Stimulated activated CD8-positive, alpha-beta memory T cell treated with anti-CD3 and anti-CD28 coated beads, Interleukin-4, amount 100 ng/mL, for 4 hours (primary cell): ENCODE measurements around the gene LMAN1.

Experiments
- DNase-seq, 2 donors: peaks; one replicate each; pipeline ENCODE4 v3.0.0-alpha.2; 2020; ENCODE audit warnings: low read depth in 2 of 2, low spot score in 1 of 2

Gene LMAN1, protein sequence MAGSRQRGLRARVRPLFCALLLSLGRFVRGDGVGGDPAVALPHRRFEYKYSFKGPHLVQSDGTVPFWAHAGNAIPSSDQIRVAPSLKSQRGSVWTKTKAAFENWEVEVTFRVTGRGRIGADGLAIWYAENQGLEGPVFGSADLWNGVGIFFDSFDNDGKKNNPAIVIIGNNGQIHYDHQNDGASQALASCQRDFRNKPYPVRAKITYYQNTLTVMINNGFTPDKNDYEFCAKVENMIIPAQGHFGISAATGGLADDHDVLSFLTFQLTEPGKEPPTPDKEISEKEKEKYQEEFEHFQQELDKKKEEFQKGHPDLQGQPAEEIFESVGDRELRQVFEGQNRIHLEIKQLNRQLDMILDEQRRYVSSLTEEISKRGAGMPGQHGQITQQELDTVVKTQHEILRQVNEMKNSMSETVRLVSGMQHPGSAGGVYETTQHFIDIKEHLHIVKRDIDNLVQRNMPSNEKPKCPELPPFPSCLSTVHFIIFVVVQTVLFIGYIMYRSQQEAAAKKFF

DNA sequence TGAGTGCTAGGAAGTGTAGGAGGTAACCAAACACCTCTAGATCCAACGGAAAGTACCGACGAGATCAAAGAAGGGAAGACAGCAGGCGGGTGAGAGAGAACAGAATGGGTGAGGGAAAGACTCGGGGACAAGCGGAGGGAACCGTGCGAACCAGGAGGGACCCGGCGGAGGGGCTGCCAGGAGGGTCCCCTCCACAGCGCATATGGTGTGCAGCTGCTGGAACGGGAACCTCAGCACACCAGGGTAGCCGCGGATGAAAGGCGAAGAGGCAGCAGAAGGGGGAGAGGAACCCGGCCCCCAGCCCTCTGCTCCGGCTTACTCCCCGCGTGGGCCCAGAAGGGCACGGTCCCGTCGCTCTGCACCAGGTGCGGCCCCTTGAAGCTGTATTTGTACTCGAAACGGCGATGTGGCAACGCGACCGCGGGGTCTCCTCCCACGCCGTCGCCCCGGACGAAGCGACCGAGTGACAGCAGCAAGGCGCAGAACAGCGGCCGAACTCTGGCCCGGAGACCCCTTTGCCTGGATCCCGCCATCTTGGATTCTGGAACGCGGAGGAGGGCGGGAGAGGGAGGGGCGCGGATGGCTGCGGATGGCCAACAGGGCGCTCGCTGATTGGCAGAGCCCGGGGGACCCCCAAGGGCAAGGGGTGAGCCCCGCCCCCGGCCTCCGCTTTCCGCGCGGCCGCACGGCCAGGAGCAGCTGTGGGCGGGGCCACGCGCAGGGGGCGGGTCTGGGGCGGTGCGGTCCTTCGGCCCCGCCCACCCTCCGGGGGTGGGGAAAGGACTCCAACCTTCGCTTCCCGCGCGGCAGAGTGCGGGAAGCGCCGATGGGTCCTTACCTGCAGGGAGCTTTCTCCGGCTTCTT lies at the start of gene LMAN1:
TSS of gene LMAN1 (minus strand) at position 554 of the 864 bp plus-strand sequence. CDS start at position 533, 21 bp downstream.
- peak; percentile 79 to 85 for DNase-seq

DNA sequence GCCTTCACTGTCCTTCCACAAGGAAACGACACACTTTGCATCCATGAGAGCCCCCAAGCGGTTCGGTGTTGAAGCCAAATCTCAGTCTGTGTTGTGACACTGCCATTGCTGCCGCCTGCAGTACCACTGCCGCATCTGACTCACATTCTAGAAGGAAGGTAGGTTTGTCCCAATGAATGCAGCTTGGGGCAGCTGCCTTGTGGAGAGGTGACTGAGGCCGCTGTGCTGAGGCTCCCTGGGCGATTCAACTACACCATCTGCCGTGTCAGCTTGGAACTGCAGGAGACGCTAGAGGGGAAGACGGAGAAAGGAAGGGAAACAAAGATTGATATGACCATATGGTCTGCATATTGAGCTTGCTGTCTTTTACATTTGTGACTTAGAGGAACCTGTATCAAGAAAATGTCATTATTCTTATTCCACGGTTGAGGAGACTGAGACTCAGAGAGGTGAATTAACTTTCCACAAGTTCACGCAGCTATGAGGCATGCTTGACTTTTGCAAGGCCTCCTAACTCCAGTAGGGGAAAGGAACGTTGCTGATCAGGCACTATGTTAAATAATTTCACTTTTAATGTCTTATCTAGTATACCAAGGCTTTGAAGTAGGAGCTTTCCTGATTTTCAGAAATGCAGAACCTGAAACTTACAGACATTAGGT lies 43.5 kb upstream of the LMAN1 start:
- DNase-seq: peak; percentile 18 to 44

DNA sequence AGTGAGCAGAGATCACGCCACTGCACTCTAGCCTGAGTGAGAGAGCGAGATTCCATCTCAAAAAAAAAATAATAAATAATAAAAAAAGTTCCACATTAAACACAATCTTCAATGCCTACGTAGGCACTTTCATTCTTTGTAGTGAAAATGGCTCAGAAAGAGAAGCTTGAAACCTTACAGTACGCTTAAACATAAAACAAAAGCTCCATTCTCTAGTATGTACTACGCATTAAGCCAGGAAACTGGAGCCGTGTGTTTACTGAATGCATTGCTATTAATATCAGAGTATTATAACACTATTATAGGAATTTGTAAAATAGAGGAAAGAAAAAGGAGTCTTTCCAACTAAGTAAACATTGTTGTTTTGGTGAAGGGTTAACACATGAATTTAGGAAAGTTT lies 41.3 kb upstream of the LMAN1 start:
- DNase-seq: no peak

DNA sequence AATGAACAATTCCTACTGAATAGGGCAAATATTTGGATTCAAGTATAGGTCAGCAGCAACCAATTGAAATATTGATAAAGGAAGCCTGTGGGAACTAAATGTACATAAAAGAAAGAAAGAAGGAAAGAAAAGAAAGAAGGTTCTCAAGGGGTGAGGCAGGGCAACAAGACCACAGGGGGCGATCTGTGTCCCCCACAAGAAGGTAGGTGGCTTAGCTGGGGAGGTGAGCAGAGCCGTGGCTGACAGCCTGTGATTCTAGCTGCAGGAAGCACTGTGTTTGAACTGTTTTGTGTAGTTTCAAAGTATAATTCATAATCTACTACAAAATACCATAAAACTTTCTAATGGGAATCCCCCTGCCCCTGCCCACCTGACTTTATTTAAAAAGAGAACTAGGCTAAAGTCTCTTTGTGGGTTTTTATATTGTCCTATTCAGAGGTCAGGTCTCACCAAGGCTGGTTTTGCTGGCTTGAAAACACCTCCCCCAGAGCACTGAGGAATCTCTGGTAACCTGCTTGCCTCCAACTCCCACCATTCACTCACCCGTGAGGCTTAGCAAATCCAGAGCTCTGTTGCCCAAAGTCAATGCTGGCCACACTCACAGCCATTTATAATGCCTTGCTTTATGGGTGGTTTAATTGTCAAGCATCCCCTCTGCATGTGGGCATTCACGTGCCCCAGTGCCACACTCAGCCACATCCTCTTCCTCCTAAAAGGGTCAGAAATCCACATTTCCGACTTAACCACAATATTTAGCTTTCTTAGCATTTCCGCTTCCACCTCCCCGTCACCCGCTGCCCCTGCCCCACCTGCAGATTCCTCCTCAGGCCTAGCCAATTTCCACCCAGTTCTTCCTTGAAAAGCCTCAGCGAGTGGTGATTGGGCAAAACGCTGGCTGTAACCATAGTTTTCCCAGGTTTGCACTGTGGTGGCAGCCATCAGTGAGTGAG lies 36.4 kb upstream of the LMAN1 start:
- DNase-seq: no peak

DNA sequence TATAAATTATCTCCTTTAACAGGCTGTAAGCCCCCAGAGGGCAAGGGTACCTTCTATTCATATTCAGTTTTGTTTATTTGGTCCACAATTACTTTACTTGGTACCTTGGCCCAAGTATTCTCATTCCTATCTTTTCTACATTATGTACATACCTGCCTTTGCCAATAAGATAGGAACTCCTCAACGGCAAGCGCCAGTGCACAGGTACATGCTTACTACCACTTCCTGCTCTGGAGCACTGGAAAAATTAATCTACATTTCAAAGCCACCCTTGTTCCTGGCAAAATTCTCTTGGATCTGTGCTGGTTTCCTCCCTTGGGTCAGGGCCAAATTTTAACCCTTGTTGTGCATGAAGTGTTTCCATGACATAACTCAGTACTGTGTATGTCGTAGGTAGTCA lies 34.3 kb upstream of the LMAN1 start:
- DNase-seq: no peak

DNA sequence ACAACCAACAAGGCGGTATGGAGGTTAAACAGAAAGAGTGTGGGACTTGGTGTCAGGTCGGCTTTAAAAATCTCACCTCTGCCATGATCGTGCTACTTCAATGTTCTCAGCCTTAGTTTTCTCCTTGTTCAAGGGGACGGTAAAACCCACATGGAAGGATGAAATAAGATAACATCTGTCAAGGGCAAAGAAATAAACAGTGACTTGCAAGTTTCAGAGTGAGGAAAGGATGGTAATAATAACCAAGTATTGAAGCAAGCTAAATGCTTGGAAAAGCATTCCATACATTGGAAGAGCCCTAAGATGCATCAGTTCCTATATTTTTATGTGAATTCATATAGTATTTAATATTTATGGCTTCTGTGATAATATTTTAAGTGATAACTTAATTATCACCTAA lies 29.8 kb upstream of the LMAN1 start:
- no peak for DNase-seq

DNA sequence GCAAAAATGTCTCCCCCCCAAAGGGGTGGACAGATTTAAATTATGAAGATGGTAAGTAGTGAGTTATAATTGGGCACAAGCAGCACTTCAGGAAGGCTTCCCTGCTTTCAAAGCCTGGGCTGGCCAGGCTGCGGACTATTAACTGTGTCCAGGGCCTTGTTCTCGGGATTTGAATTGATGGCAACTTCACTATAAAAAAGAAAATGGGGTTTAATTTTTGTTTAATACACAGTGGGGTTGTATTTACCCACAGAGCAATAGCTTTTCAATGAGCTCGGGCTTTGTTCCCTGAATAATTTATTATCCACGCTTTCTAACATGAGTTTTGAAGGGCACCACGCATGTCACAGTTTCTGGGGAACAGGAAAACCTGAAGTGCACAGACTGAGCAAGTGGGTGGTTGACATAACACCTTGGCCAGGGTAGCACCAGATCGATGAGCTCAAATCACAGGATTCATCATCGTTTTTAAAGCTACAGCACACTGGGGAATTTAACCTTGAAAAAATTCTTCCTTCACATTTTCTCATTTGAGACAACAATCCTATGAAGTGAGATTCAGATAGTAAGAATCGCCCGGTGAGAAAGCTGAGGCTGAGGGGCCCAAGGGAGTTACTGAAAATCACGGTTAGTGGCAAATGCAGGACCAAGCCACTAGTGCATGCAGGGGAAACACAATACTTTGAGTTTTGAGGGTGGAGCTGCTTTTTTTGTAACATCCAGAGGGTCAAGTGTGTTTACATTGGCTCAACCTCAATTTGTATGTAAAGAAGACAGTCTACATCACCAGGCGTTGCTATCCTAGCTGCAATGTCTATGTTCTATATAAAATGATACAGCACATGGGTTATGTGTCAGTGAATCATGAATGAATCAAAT lies 28.9 kb upstream of the LMAN1 start:
- DNase-seq: no peak

DNA sequence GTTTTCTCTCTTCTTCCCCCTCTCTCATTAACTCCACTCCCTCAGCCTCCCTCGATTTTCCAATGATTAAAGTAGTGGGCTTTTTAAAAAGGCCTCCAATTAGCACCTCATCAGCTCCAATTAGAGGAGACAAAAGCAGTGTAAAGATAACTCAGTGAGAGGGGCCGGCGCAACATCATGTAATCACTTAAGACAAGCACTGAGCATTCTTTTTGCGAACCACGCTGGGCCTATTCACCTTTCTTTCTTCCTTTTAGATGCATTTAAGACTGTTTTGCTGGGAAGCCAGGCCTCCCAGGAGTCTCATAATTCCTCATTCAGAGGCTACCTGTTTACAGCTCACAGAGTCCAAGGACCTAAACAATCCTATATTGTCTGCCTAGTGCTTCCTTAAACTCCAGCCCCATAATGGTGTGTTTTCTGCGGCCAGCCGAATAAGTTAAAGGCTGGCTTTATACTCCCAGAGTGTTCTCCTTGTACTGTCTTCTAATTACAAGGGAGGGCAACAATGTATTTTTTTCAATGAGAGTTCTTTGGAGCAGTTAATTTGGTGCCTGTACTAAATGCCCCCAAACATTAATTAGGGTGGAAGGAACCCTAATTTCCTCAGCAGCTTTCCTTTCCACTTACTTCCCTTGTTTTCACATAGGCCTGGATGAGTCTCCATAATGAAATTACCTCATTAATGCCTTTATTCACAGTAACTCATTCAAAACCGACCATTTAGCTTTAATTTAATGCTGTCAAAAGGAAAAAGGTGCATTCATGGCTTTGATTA lies 28.0 kb upstream of the LMAN1 start:
- no peak for DNase-seq

DNA sequence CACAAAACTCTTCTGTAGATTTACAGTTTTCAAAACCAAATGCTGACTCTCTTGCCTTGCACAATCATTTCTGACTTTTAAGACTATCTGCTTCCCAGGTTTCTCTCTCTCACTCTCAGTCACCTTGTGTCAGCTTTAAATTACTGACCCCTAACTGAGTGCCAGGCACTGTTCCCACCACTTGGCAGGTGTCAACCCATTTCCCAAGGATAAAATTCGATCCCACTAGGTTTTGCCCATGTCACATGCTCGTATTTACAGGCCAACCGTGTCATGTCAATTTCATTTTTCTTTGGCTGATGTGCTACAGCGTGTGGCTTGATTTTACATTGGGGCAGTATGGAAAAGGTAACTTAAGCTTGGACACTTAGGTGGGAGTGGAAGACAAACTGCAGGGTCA lies 26.1 kb upstream of the LMAN1 start:
- DNase-seq: no peak

DNA sequence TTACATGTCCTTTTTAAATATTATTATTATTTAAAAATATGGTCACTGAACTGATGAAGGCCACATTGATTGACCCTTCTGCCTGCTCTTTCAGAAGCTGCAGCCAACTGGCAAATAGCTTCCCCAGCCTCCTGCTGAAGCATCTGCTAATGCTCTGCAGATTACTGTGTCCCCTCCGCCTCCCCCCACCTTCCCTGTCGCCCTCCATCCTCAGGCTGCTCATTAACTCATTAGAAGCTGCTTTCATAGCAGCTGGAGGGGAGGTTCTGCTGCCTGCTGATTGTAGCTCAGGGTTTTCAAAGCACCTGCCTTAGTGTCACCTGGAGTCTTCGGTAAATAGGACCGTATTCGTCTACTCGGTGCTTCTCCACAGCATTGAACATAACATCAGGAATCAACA lies 24.8 kb upstream of the LMAN1 start:
- DNase-seq: no peak

DNA sequence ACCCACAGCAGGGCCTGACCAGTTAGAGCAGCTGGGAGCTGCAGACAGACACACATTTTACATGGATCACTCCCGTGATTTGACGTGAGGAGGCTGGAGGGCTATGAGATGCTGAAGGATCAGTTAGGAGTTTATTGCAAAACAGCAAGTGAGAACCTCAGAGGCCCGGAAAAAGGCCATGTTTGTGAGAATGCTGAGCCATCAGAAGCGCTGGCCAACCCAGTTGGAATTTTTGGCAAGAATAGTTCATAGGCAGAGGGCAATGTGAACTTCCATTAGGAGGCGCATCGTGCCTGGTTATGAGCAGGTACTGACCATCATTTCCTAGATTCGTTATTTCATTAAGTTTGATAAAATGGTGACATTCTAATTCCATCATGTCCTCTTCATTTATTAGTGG lies 23.3 kb upstream of the LMAN1 start:
- no peak for DNase-seq

DNA sequence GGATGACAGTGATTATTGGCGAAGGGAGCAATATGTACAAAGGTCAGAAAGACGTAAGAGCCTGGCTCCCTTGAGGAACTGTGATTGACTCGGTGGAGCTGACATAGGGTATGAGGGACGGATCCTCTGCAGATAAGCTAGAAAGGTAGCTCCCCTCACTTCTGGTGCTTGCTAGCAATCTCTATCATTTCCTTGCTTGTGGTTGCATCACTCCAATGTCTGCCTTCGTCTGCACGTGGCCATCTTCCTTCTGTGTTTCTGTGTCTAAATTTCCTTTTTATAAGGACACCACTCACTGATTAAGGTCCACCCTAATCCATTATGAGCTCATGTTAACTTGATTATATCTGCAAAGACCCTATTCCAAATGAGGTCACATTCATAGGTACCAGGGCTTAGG lies 22.9 kb upstream of the LMAN1 start:
- no peak for DNase-seq

DNA sequence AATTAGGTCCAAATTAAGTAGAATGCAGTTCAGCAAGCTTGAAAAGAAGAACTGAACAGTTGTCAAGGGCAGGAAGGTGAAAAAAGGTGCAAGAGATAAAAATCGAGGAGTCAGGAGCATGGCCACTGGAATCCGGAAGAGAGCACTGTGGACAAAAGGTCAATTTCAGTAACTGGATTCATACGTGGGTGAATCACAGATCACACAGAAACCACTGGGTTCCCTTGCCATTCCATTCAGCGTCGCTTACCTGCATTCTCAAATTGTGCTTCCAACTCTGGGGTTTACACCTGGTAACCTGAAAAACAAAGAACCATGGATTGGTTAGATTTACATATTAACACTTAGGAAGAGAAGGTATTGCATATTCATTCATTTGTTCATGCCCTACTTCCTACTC lies 21.6 kb upstream of the LMAN1 start:
- DNase-seq: no peak

DNA sequence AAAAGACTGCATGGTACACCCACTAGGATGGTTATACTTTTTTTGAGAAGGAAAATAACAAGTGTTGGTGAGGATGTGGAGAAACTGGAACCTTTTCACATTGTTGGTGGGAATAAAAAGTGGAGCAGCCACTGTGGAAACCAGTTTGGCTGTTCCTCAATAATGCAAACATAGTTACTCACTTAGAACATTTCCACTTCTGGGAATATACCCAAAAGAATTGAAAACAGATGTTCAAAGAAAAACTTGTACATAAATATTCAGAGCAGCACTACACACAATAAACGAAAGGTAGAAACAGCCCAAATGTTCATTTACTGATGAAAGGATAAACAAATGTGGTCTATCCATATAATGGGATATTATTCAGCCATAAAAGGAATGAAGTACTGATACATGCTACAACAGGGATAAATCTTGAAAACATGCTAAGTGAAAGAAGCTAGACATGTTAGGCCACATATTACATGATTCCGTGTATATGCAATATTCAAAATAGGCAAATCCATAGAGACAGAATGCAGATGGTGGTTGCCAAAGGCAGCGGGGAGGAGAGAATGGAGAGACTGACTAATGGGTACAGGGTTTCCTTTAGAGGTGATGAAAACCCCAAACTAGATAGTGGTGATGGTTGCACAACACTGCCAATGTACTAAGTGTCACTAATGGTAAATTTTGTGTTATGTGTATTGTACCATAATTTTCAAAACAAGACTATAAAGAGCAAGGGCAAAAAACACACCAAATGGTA lies 20.9 kb upstream of the LMAN1 start:
- no peak for DNase-seq

DNA sequence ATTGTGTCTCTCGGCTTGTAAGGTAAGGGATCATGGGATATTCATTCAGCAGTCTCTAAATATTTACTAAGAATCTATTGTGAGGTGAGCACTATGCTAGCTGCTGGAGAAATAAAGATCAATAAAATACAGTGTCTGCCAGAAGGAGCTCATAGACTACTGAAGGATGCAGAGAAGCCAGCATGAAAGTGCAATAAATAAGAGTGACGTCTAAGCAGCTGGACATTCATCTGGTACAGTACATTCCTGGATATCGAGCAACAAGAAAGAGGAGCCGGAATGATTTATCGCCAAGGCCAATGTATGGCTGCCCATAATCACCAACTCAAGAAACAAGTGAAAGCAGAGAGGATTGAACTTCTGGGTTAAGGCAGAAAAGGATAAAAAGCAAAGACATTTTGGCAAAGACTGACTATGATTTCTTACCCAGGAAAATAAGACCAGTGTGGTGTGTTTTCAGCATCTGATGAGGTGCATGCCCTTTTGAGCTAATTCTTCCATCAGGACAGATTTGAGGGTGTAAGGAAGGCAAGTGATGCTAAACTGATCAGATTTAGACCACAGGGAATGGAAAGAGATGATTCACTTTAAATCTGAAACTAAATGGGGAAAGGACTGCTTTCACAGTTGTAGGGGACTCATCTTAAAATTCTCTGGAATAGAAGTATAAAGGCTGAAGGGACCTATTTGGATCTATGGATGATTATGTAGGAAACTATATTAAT lies 18.7 kb upstream of the LMAN1 start:
- no peak for DNase-seq

DNA sequence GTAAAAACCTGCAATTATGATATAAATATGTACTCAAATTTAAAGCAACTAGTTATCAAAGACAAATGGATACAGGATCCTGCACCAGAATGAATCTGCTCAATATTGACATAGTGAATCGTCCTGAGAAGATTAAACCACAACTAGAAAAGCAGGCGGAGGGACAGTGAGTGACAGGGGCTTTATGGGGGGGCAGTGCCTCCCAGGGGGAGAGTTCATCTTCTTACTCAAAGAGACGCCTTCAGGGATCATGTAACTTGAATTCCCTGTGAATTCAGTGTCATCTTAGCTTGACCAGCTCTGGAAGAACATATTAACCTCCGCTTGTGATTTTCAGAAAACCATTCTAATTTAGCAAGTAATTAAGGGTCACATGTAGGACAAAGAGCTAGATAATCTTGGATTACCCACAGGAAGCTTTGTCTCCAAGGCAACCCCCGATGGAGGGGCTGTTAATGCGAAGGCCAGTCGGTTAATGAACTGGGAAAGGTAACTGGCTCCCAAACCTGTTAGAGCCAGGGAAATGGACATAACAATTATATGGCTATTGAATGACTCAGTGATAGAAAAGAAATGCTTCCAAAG lies 17.4 kb upstream of the LMAN1 start:
- DNase-seq: no peak

DNA sequence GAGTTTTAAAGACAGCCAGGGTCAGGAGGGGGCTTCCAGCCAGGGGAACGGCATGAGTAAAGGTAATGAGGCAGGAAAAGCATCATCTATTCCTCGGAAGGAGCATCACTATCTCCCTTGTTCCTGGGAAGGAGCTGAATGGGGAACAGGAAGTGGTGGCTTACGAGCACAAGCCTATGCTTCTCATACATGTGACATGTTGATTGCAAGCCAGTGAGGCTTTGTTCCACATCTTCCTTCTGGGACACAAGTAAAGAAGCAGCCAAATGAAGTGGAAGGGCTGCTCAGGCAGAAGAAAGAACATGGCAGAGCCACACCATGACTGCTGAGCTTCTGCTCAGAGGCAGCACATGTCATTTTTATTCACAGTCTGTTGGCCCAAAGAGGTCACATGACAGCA lies 15.1 kb upstream of the LMAN1 start:
- no peak for DNase-seq
